ENCODE results near the gene COX6A1. TPM values are rescaled to one million over a fixed set of nuclear protein-coding genes. Genes with fewer than 3 reads are reported as not detected.
A peak's percentile ranks its signal among the peaks of the same experiment; 100 is the strongest.

The COX6A1 gene
- total and polyA plus RNA-seq, 2 of the 13 experiments (the other 11 are each of a cell fraction or from before 2014, with no cell fraction given): 542 to 673 TPM

GRCh38 chr12:120416490-120417216 lies 21.3 kb upstream of the COX6A1 start:
- FAIRE-seq (no peak), DNase-seq (ENCODE audit: low spot score) (no peak), ATAC-seq (no peak)
- intact Hi-C loops (cut with micrococcal nuclease; ENCODE audit: unreplicated experiment): no loop called here
- H3K27me3 ChIP-seq (ENCODE audit: control insufficient read depth in 1 of 2, insufficient read depth in 2 of 2, low read length in 2 of 2): no peaks in the 10 kb centered on the region; a peak in 1 of 5 replicates
- no peaks in the 10 kb centered on the region for H3K36me3 ChIP-seq (replicated peaks in 1 of 2; ENCODE audit: control insufficient read depth in 1 of 2, insufficient read depth in 2 of 2, low read length in 2 of 2)
- H3K27ac ChIP-seq (ENCODE audit: extremely low read length, insufficient read depth, low read length): no peak overlapping the region
- H3K9me3 ChIP-seq (ENCODE audit: low read length): no peaks in the 10 kb centered on the region
- POLR2A ChIA-PET: no interaction called here
- no peaks in the 10 kb centered on the region for H4K20me1 ChIP-seq (ENCODE audit: insufficient read depth, low read length)
- no TSS peak for BruUV-seq (replicated peaks)
- in situ Hi-C loops (cut with HindIII; ENCODE audit: extremely low pct_ligation_motif_present, low pct_unique_long_range_greater_than_20kb): no loop called here
- peaks cover 13% of the 10 kb centered on the region for H3K4me1 ChIP-seq (ENCODE audit: insufficient read depth, low read length)
- whole genome bisulfite sequencing (ENCODE audit: low lambda C conversion rate): 22% methylated on average over 7 of the region's 7 CpGs
- CTCF ChIA-PET (ENCODE audit: low intra/inter-chr PET ratio, low total read pairs): no interaction called here
- H3K9ac ChIP-seq (ENCODE audit: insufficient read depth, low read depth, low read length): no peak overlapping the region
- H3K4me3 ChIP-seq (replicated peaks in 1 of 3; ENCODE audit: insufficient read depth in 1 of 3, low read depth in 2 of 3, low read length in 3 of 3): no peak overlapping the region
- H3K4me2 ChIP-seq (ENCODE audit: low read depth, low read length): no peak overlapping the region
- no peak overlapping the region for H2AFZ ChIP-seq (ENCODE audit: low read length)
- H3K79me2 ChIP-seq (ENCODE audit: insufficient read depth, low read length): no peaks in the 10 kb centered on the region
- TF ChIP-seq ZNF362 (CRISPR knock-in tag; IDR thresholded peaks at IDR 0.05; ENCODE audit: borderline replicate concordance): no peak
- TF ChIP-seq ARNTL (CRISPR knock-in tag; IDR thresholded peaks at IDR 0.05): no peak
- TF ChIP-seq PREB (CRISPR knock-in tag; IDR thresholded peaks at IDR 0.05): no peak
- TF ChIP-seq ZBTB26 (CRISPR knock-in tag; IDR thresholded peaks at IDR 0.05; ENCODE audit: borderline replicate concordance): no peak
- no peak for TF ChIP-seq ZXDC (CRISPR knock-in tag; IDR thresholded peaks at IDR 0.05)
- no peak for TF ChIP-seq ZNF776 (CRISPR knock-in tag; IDR thresholded peaks at IDR 0.05)
- no peak for TF ChIP-seq ZNF343 (CRISPR knock-in tag; IDR thresholded peaks at IDR 0.05)
- no peak for TF ChIP-seq ZNF619 (CRISPR knock-in tag; IDR thresholded peaks at IDR 0.05)
- peak; percentile 87 for TF ChIP-seq ZNF629 (CRISPR knock-in tag; conservative IDR thresholded peaks at IDR 0.05)
- peak; percentile 52; the same call in 1 of the 2 replicates for TF ChIP-seq CREB1 (IDR thresholded peaks at IDR 0.05)
- TF ChIP-seq CREB1 (CRISPR knock-in tag; IDR thresholded peaks at IDR 0.05): no peak
- TF ChIP-seq HES4 (CRISPR knock-in tag; IDR thresholded peaks at IDR 0.05; ENCODE audit: borderline replicate concordance): no peak
- no peak for TF ChIP-seq KDM5B (CRISPR knock-in tag; IDR thresholded peaks at IDR 0.05; ENCODE audit: borderline replicate concordance)
- TF ChIP-seq PCBP2 (optimal IDR thresholded peaks at IDR 0.05; ENCODE audit: low read depth, low read length, poor library complexity, severe bottlenecking): no peak
- TF ChIP-seq REPIN1 (CRISPR knock-in tag; IDR thresholded peaks at IDR 0.05; ENCODE audit: borderline replicate concordance, low read depth): no peak
- TF ChIP-seq CEBPG (CRISPR knock-in tag; IDR thresholded peaks at IDR 0.05): no peak
- TF ChIP-seq JUND (CRISPR knock-in tag; IDR thresholded peaks at IDR 0.05): no peak
- no peak for TF ChIP-seq ZSCAN9 (CRISPR knock-in tag; IDR thresholded peaks at IDR 0.05; ENCODE audit: borderline replicate concordance)
- peak; percentile 81 for TF ChIP-seq ATF7 (IDR thresholded peaks at IDR 0.05)
- no peak for TF ChIP-seq ATF7 (CRISPR knock-in tag; IDR thresholded peaks at IDR 0.05)
- TF ChIP-seq GTF2F1 (IDR thresholded peaks at IDR 0.05; ENCODE audit: low read length): no peak

All from HepG2 (cell line).